Liver (tissue), 3 donors: Measurements from ENCODE around the gene CDC42BPB.

ENCODE experiments used
- CTCF ChIP-seq: fragments of 150-350 bp; IDR thresholded peaks from 2 replicates; pipeline ENCODE4 v1.5.1; 2017; ENCODE audit warnings: improper control_type of control experiment, low read depth, low read length; ENCODE audit not compliant: missing input control
- FOXA1 ChIP-seq: IDR thresholded peaks from 2 replicates; pipeline ENCODE4 v1.6.1; 2016; ENCODE audit warnings: antibody characterized with exemption
- FOXA2 ChIP-seq: IDR thresholded peaks from 2 replicates; pipeline ENCODE4 v1.6.1; 2016; ENCODE audit warnings: antibody characterized with exemption
- GABPA ChIP-seq, 2 donors: IDR thresholded peaks in 1 of 2; conservative IDR thresholded peaks in 1 of 2; 2 replicates each; pipeline ENCODE4 v1.6.1; 2016; ENCODE audit warnings: antibody characterized with exemption in 2 of 2, mild to moderate bottlenecking in 1 of 2, moderate library complexity in 1 of 2
- MAX ChIP-seq: IDR thresholded peaks from 2 replicates; pipeline ENCODE4 v1.6.1; 2016; ENCODE audit warnings: antibody characterized with exemption
- SP1 ChIP-seq: IDR thresholded peaks from 2 replicates; pipeline ENCODE4 v1.6.1; 2018; ENCODE audit warnings: antibody characterized with exemption, mild to moderate bottlenecking
- TAF1 ChIP-seq: conservative IDR thresholded peaks from 2 replicates; pipeline ENCODE4 v1.6.1; 2016; ENCODE audit warnings: antibody characterized with exemption, mild to moderate bottlenecking
- donor health status: healthy.
- donor health status: healthy.

- TF ChIP-seq CTCF (no peak), FOXA1 (no peak), TAF1 (peak; percentile 13), GABPA (IDR thresholded peaks at IDR 0.05 in 1 of 2, conservative IDR thresholded peaks at IDR 0.05 in 1 of 2) (no peak), MAX (no peak), SP1 (peak; percentile 8), FOXA2 (no peak)
These were observed 26.4 kb downstream of the CDC42BPB start for GRCh38 chr14:103030741-103031565.
